ENCODE results near the gene MAP7D1.

Gene MAP7D1

DNA sequence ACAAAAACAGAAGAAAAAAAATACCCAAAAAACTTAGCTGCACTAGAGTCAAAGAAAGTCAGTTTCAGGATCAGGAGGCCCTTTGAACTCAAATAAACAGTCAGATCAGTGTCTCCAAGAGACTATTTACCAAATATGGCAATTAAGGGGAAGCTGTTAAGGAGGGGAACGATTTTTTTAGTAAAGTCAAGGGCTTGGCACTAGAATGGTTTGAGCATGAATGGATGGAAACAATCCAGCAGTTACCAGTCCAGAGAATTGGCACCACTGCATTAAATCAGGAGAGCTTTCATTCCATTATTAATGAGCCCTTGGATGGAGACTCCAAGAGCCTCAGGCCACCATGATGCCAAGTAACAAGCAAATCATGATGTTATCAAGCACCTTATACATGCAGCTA, 13.8 kb upstream of the MAP7D1 start:
- TF ChIP-seq, protein P1, sequence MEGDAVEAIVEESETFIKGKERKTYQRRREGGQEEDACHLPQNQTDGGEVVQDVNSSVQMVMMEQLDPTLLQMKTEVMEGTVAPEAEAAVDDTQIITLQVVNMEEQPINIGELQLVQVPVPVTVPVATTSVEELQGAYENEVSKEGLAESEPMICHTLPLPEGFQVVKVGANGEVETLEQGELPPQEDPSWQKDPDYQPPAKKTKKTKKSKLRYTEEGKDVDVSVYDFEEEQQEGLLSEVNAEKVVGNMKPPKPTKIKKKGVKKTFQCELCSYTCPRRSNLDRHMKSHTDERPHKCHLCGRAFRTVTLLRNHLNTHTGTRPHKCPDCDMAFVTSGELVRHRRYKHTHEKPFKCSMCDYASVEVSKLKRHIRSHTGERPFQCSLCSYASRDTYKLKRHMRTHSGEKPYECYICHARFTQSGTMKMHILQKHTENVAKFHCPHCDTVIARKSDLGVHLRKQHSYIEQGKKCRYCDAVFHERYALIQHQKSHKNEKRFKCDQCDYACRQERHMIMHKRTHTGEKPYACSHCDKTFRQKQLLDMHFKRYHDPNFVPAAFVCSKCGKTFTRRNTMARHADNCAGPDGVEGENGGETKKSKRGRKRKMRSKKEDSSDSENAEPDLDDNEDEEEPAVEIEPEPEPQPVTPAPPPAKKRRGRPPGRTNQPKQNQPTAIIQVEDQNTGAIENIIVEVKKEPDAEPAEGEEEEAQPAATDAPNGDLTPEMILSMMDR (IDR thresholded peaks at IDR 0.05; ENCODE audit: borderline replicate concordance, insufficient read depth, low read depth, low read length): no peak
- no peak overlapping the region for H3K4me3 ChIP-seq (ENCODE audit: low read depth, low read length)

DNA sequence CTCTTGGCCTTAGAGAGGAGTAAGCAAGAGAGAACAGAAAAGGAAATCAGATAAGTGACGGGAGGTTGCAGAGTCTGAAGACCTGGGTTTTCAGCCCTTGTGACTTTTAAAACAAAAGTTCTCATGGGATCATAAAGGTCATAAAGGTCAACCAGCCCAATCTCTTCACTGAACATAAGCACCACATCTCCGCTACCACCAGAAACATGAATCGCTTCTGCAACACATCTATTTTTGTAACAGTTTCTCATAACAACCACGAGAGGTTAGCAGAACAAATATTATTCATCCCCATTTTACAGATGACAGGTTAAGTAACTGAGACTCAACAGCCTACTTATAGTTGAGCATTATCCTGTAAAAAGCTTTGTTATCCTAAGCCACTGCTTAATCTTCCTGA, 12.5 kb upstream of the MAP7D1 start:
- TF ChIP-seq, protein P1 (IDR thresholded peaks at IDR 0.05; ENCODE audit: borderline replicate concordance, insufficient read depth, low read depth, low read length): no peak
- no peak overlapping the region for H3K4me3 ChIP-seq (ENCODE audit: low read depth, low read length)

DNA sequence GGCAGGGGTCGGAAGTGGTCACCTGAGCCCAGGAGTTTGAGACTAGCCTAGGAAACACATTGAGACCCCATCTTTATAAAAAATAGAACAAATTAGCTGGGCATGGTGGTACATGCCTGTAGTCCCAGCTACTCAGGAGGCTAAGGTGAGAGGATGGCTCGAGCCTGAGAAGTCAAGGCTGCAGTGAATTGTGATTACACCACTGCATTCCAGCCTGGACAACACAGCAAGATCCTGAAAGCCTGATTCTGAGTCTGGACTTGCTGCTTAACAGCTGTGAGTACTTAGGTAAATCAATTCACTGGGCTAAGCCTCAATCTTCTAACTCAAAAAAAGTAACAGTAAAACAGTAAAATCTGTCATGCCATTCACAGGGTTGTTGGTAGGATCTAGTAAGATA, 11.5 kb upstream of the MAP7D1 start:
- H3K4me3 ChIP-seq (ENCODE audit: low read depth, low read length): no peak overlapping the region
- TF ChIP-seq, protein P1 (IDR thresholded peaks at IDR 0.05; ENCODE audit: borderline replicate concordance, insufficient read depth, low read depth, low read length): no peak

DNA sequence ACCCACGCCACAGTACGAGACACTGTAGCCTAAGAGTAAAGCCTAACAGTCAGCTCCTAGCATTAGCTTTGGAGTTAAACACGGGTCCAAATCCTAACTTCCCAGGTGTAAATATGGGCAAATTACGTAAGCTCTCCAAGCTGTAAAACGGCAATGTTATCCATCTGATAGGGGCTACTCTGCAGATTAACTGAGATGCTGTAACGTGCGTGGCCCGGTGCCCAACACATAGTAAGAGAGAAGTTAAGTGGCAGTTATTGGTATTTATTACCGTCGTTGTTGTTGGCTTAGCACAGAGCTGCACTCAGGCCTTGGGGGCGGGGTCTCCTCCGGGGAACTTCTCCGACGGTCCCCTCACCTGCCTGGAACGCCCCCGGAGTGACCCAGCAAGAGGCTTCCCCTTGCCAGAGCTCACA, 7.1 kb upstream of the MAP7D1 start:
- TF ChIP-seq, protein P1 (IDR thresholded peaks at IDR 0.05; ENCODE audit: borderline replicate concordance, insufficient read depth, low read depth, low read length): no peak
- peak overlapping the region; percentile 61 for H3K4me3 ChIP-seq (ENCODE audit: low read depth, low read length)

DNA sequence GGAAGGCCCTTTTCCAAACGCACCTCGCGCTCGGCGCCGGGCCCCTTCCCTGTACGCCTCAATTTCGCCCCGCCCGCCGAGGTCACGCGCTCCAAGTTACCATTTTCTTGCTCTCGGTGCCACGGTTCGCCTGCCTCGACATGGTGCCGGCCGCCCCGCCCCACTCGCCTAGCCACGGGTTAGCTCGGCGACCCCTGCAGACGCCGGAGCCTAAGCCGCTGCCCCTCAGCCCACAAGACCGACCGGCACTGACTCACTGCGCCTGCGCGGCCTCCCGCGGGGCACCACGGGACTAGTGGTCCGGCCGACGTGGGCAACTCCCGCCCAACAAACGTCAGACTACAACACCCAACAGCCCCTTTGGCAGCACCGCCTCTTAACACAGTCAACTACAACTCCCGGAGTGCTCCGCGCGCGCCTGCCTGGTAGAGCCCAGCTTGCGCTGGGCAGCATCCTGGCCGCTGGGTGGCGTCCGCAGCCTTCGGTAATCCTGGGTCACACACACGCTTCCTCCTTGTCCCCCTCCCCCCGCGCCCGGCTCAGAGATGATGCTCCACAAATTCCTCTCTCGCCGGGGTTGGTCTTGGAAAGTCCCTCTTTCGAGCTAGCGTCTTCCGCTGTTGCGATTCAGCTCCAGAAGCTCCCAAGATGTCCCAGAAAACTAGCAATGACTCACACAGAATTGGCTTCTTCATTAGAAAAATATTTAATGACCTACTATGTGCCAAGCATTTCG, 6.6 kb upstream of the MAP7D1 start, which contains the start of gene TRAPPC3:
Gene TRAPPC3, minus strand, starts transcription at position 250 of the 736 bp plus-strand sequence. Its CDS starts 108 bp downstream, at position 142.
- TF ChIP-seq, protein P1 (IDR thresholded peaks at IDR 0.05; ENCODE audit: borderline replicate concordance, insufficient read depth, low read depth, low read length): peak; percentile 95
- H3K4me3 ChIP-seq (ENCODE audit: low read depth, low read length): peak within 1 kb of the TSS; percentile 61

DNA sequence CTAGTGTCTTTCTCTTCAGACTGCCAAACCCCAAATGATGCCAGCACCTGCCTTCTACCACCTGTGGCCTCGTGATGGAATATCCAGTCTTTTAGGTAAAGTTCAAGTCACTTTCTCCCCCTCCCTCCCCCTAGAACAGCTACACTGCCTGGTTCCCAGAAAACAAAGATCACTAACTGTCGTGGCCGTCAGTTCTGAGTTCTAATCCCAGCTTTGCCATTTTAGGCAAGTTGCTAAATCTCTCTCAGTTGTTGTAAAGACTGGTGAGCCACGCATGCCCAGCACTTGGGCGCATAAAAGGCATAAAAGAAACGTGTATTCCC, 6.0 kb upstream of the MAP7D1 start:
- H3K4me3 ChIP-seq (ENCODE audit: low read depth, low read length): peak overlapping the region; percentile 31
- TF ChIP-seq, protein P1 (IDR thresholded peaks at IDR 0.05; ENCODE audit: borderline replicate concordance, insufficient read depth, low read depth, low read length): no peak

All from GM12875 (cell line).